Fibroblast of villous mesenchyme (primary cell): ENCODE data around the gene RUNX2. TPM values are rescaled to one million over a fixed set of nuclear protein-coding genes. Genes with fewer than 3 reads are reported as not detected.

Experiments used
- DNase-seq: peaks from one replicate; pipeline ENCODE4 v3.0.0-alpha.2; 2010; ENCODE audit warnings: low read depth
- H3K4me3 ChIP-seq: 2 replicates; pipeline ENCODE4 v1.5.1; 2011; ENCODE audit warnings: low read depth, mild to moderate bottlenecking, low read length
- total RNA-seq: library from RNA; depleted of rRNA; stranded (reverse); fragments of >200 nt; gene quantifications from 2 replicates; pipeline ENCODE4 v1.2.3, GENCODE V29; 2012
- TF ChIP-seq, protein P1 (sequence below): IDR thresholded peaks from 2 replicates; pipeline ENCODE4 v1.5.1; 2012; ENCODE audit warnings: low read depth, mild to moderate bottlenecking, low read length; ENCODE audit not compliant: insufficient read depth

RUNX2 gene
- total RNA-seq, 1 donor: 8.6 TPM

DNA sequence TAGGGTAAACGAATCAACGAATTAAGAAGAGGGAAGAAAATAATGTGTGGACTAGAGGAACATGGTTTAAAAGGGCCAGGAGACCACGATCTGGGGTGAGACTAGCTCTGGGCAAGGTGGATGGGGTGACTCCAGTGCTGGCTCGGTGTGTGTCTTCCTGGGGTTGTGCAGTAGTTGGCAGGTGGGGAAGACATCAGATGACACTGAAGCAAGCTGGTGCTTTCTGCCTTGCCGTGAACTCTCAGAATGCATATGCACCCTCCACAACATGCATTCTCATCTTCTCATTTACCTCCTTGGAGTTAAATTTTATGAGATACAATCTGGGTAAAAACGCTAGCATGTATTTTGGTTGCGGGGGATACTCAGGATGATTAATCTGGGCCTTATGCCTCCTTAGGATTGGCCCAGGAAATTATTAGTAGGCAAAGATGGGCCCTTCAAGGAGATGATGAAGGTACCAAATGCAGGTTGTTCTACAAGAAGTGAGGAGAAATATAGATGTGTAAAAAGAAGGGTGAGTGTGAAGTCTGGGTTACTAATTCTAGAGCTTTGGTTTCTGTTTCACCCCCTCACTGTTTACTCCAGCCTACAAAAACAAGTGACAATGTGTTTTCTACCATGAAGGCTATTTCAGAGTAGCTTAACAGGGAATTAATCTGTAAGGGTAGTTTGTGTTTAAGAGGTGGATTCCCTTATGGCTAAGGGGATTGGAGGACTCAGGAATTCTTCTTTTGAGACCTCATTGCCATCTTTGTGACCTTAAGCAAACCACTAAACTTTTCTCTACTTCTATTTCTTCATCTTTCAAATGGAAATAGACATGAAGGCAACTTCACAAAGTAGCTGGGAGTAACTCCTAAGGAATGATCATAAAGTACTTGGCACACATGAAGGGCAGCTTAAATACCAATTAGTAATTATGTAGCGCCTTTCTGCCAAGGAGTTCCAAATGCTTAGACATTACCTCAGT, 120.6 kb downstream of the RUNX2 start:
- DNase-seq: peak; percentile 63
- TF ChIP-seq, protein P1, sequence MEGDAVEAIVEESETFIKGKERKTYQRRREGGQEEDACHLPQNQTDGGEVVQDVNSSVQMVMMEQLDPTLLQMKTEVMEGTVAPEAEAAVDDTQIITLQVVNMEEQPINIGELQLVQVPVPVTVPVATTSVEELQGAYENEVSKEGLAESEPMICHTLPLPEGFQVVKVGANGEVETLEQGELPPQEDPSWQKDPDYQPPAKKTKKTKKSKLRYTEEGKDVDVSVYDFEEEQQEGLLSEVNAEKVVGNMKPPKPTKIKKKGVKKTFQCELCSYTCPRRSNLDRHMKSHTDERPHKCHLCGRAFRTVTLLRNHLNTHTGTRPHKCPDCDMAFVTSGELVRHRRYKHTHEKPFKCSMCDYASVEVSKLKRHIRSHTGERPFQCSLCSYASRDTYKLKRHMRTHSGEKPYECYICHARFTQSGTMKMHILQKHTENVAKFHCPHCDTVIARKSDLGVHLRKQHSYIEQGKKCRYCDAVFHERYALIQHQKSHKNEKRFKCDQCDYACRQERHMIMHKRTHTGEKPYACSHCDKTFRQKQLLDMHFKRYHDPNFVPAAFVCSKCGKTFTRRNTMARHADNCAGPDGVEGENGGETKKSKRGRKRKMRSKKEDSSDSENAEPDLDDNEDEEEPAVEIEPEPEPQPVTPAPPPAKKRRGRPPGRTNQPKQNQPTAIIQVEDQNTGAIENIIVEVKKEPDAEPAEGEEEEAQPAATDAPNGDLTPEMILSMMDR: no peak

DNA sequence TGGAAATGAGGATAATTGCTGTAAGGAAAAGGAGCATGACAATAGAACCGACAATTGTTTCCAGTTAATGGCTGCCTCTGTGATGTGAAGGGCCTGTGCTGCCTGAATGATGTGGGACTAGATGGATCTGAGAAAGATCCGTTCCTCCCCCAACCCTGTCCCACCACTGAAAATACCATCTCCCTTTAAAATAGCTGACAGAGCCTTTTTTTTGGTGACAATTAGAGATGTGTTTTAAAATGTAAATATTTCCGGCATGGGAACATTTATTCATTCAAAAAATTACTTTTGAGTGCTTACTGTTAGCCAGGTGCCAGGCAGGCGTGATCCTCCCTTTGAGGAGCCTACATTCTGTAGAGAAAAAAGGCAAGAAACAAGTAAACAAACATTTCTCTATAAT, 122.0 kb downstream of the RUNX2 start:
- DNase-seq: no peak
- H3K4me3 ChIP-seq: no peak overlapping the region
- TF ChIP-seq, protein P1: no peak

More for the DNA sequence above, 120.6 kb downstream of the RUNX2 start:
- no peak overlapping the region for H3K4me3 ChIP-seq

DNA sequence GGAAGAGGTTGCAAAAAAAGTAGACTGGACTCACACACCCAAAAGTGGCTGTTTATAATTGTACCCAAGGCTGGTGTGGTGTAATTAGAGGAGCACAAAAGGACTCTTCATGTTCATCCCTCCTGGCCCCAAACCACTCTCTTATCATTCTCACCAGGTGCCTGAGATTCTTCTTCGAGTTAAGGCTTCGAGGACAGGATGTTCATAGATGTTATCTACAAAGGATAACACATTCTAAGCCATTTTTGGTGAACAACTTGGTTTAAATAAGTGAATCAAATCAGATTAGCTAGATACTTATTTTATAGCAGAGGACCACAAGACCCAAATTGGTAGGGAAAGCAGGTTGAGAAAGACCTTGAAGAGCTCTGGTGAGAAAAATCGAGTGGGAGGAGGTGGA, 122.7 kb downstream of the RUNX2 start:
- TF ChIP-seq, protein P1: no peak
- no peak overlapping the region for H3K4me3 ChIP-seq
- DNase-seq: no peak

DNA sequence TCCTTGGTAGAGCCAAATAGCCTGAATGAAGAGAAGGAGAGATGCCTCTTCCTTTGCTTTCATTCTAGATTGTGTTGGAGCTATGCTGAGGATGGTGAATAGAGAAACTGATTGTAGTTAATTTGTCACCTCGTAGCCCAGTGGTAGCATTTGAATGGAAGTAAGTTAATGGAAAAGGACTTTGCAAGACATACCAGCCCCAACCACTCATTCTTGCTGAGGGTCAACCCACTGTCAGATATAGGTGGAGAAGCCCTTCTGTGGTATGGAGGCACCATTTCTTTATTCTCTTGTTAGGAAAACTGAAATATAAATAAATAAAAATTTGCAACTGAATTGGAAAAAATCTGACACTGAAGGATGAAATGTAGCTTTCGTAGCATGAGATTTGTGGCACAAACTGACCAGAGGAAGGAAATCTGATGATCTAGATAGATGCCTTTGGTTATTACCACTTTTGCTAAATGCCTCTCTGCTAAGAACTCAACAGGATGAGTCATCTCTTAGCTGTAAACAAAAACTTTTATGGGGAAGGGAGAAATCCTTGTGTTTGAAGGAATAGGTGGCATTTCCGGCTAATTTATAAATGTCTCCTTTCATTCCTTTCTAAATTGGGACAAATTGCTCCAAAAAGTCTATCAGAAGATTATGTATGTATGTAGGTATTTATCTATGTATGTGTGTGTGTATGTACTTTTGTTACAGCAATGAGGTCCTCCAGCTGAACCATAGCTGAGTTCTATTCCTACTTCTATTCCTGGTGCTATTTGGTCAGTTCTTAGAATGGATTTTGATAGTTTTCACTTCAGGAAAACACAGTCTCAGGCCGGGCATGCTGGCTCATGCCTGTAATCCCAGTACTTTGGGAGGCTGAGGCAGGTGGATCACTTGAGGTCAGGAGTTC, 126.1 kb downstream of the RUNX2 start:
- no peak overlapping the region for H3K4me3 ChIP-seq
- peak; percentile 92 for DNase-seq

DNA sequence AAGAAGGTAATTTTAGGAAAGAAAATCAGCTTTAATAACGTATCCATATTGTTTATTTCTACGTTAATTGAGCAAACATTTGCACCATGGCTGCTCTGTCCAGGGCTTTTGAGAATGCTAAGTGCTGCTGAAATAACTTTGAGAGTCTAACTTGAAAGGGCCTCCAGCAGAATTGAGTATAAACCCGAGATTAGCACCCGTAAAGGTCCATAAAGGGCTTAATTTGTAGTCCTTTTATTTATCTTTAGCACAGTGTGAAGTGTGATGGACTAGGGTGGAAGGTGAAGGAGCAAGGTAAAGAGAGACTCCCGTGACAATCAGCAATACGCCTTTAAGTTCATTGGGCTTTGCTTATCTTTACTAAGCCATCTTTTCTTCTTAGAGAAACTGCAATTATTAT, 127.3 kb downstream of the RUNX2 start:
- DNase-seq: no peak
- TF ChIP-seq, protein P1: no peak
- no peak overlapping the region for H3K4me3 ChIP-seq

More for the DNA sequence above, 126.1 kb downstream of the RUNX2 start:
- TF ChIP-seq, protein P1: no peak

DNA sequence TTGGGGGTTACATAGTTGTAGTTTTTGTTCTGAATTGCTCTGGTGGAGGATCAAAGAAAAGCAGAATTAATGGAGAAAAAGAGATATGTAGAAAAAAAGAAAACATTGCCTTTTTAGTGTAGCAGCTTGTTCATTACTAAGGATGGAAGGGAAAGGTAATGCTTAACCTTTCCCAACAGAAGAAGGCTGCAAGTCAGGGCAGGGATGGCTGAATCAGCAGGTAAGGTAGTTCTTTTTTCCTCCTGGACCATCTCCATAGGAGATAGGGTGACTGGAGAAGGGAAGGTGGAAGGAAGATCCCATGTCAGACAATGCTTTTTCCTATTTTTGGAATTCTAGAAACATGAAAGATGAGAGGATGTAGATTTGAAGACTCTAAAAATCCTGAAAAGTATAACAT, 129.0 kb downstream of the RUNX2 start:
- H3K4me3 ChIP-seq: no peak overlapping the region
- TF ChIP-seq, protein P1: no peak
- no peak for DNase-seq
